ENCODE data around the gene ECHS1. TPM values are rescaled to one million over a fixed set of nuclear protein-coding genes. Genes with fewer than 3 reads are reported as not detected.

Gene ECHS1
- total and polyA plus RNA-seq, 9 of the 15 experiments (the other 6 are each of a cell fraction or from before 2014, with no cell fraction given), result 16.6 to 100 (median 68.1) TPM

- TF ChIP-seq IRF9 (tag; IDR thresholded peaks at IDR 0.05) (no peak), HEY1 (CRISPR knock-in tag; IDR thresholded peaks at IDR 0.05; ENCODE audit: borderline replicate concordance) (no peak), ZHX1 (conservative IDR thresholded peaks at IDR 0.05; ENCODE audit: low read length) (peak; percentile 94), GTF3C2 (IDR thresholded peaks at IDR 0.05; ENCODE audit: borderline replicate concordance, extremely low read depth, insufficient read length) (no peak), MAFF (IDR thresholded peaks at IDR 0.05; ENCODE audit: low read length) (peak; percentile 38; the same call in 1 of the 2 replicates), THAP7 (CRISPR knock-in tag; IDR thresholded peaks at IDR 0.05) (no peak), FUS (optimal IDR thresholded peaks at IDR 0.05; ENCODE audit: low read depth, low read length) (no peak), ZBED1 (IDR thresholded peaks at IDR 0.05) (no peak), HMGN3 (IDR thresholded peaks at IDR 0.05; ENCODE audit: borderline replicate concordance, extremely low read depth, insufficient read length, low read depth, low read length) (no peak), SAP30 (IDR thresholded peaks at IDR 0.05; ENCODE audit: borderline replicate concordance, insufficient read depth, low read depth, low read length, poor library complexity, severe bottlenecking) (no peak), ZC3H4 (CRISPR knock-in tag; IDR thresholded peaks at IDR 0.05; ENCODE audit: borderline replicate concordance) (no peak), ZNF316 (IDR thresholded peaks at IDR 0.05) (no peak), STAT5B (CRISPR knock-in tag; IDR thresholded peaks at IDR 0.05) (no peak), POLR2G (IDR thresholded peaks at IDR 0.05; ENCODE audit: low read depth, low read length) (peak; percentile 92), PCBP2 (IDR thresholded peaks at IDR 0.05; ENCODE audit: low read depth, low read length, poor library complexity, severe bottlenecking) (no peak), ZNF589 (CRISPR knock-in tag; IDR thresholded peaks at IDR 0.05; ENCODE audit: low read depth) (no peak), ZKSCAN8 (CRISPR knock-in tag; IDR thresholded peaks at IDR 0.05) (no peak), XRCC3 (IDR thresholded peaks at IDR 0.05) (no peak), SMAD3 (CRISPR knock-in tag; conservative IDR thresholded peaks at IDR 0.05) (no peak), ZNF311 (CRISPR knock-in tag; IDR thresholded peaks at IDR 0.05) (no peak), ELF2 (CRISPR knock-in tag; IDR thresholded peaks at IDR 0.05) (no peak)
Measured at GRCh38 chr10:133373174-133374090, at the start of gene ECHS1 (continued).
